Ovary (tissue), 9 donors: ENCODE measurements around the gene RBM41. TPM values are rescaled to one million over a fixed set of nuclear protein-coding genes. Genes with fewer than 3 reads are reported as not detected.

Experiments used
- DNase-seq, 5 donors: peaks; one replicate each; pipeline ENCODE4 v3.0.0-alpha.2; 2019 to 2020
- H3K27ac ChIP-seq, 2 donors: fragments of 200-600 bp; one replicate each; pipeline versions ENCODE4 v1.5.1 to v1.8.0; 2019 to 2022
- H3K27me3 ChIP-seq: fragments of 200-600 bp; one replicate; pipeline ENCODE4 v1.8.0; 2022
- H3K36me3 ChIP-seq: fragments of 200-600 bp; sonication (generic); one replicate; pipeline ENCODE4 v1.5.1; 2019
- H3K4me1 ChIP-seq: one replicate; pipeline ENCODE4 v1.8.1; 2013; ENCODE audit warnings: mild to moderate bottlenecking, moderate library complexity; ENCODE audit not compliant: insufficient read depth
- H3K4me3 ChIP-seq: fragments of 200-600 bp; sonication (generic); one replicate; pipeline ENCODE4 v1.5.1; 2017
- H3K9me3 ChIP-seq, 2 donors: fragments of 200-600 bp in 1 of 2; sonication (generic) in 1 of 2; one replicate each; pipeline versions ENCODE4 v1.5.1 to v1.8.1; 2013 to 2019; ENCODE audit warnings: mild to moderate bottlenecking in 1 of 2, moderate library complexity in 1 of 2
- CTCF ChIP-seq, 3 donors: fragments of 450-650 bp in 2 of 3; fragments of 200-600 bp in 1 of 3; IDR thresholded peaks; one replicate each; pipeline versions ENCODE4 v1.5.1 to v1.8.0; 2016 to 2022; ENCODE audit warnings: antibody characterized with exemption in 3 of 3, mild to moderate bottlenecking in 1 of 3
- EP300 ChIP-seq: sonication (generic); formaldehyde crosslinking; IDR thresholded peaks from one replicate; pipeline ENCODE4 v1.6.1; 2017; ENCODE audit warnings: antibody characterized with exemption
- POLR2A ChIP-seq: fragments of 450-650 bp; IDR thresholded peaks from one replicate; pipeline ENCODE4 v1.6.1; 2017; ENCODE audit warnings: antibody characterized with exemption, mild to moderate bottlenecking, moderate library complexity
- WGBS, 3 donors: extraction: QIAGEN DNeasy Blood & Tissue Kit in 1 of 3; methylation state at CpG; one replicate each; pipeline versions ENCODE4 v1.1.5 to v1.1.7; 2013 to 2017; 5-methylcytosine and 5-hydroxymethylcytosine counted together
- intact Hi-C, 4 donors: fragments of 100-400 bp; cut with DNase I; formaldehyde crosslinking; loops; one replicate each; pipeline versions ENCODE4 v1.11.0 to v1.15.1; 2022 to 2023
- polyA plus RNA-seq, 2 donors: library from polyadenylated mRNA; stranded (reverse); fragments of 200-250 nt in 1 of 2; fragments of 350-450 nt in 1 of 2; fragmentation: Illumina TruSeq in 1 of 2; extraction: RNeasy Lipid Tissue Mini Kit (QIAGEN cat#74804) in 1 of 2; gene quantifications; one replicate each; pipeline ENCODE4 v1.2.3, GENCODE V29; 2013 to 2014
- total RNA-seq, 7 donors: library from RNA; depleted of rRNA in 2 of 7; stranded (reverse); fragments of >200 nt in 2 of 7; fragmentation: NEBNext Ultra II Directional in 3 of 7; extraction: Animal tissue kit (Norgen Biotek cat#: 25700) in 3 of 7; gene quantifications; one replicate each; pipeline versions ENCODE4 v1.1.0 to v1.2.4, GENCODE V29; 2016 to 2023
- donor health status: DM: no; HTN: no; CAD: no; lungs with moderate emphysema.
- donor health status: DM: no; HTN: no; CAD: no.
- donor health status: Bipolar disorder and iron deficiency.
- donor health status: DM: yes; HTN: yes; CAD: no.
- donor health status: DM: no; HTN: no; CAD: no.
- donor health status: DM: yes; HTN: yes; CAD: no.

Gene RBM41
- total and polyA plus RNA-seq, 9 donors = 5.4 to 13.6 (median 12.0) TPM

- no peaks in the 10 kb centered on the region for H3K36me3 ChIP-seq
- no peaks in the 10 kb centered on the region for H3K4me1 ChIP-seq
- no peak for DNase-seq
- intact Hi-C loops = no loop called here
- TF ChIP-seq EP300 = no peak
- no peak for TF ChIP-seq CTCF (IDR thresholded peaks at IDR 0.05)
- no peak for TF ChIP-seq POLR2A
- H3K9me3 ChIP-seq = no peaks in the 10 kb centered on the region
- no peak overlapping the region for H3K4me3 ChIP-seq
- no peak overlapping the region for H3K27ac ChIP-seq
- H3K27me3 ChIP-seq = no peaks in the 10 kb centered on the region
Observed at GRCh38 chrX:107123750-107124149, 5.1 kb upstream of the RBM41 start.

- no peak for DNase-seq
- H3K9me3 ChIP-seq = no peaks in the 10 kb centered on the region
- WGBS, 3 donors = 72 to 84% (median 78%) methylated on average over 1 of the region's 1 CpG
- intact Hi-C loops = no loop called here
- no peaks in the 10 kb centered on the region for H3K4me1 ChIP-seq
- H3K4me3 ChIP-seq = no peak overlapping the region
- no peaks in the 10 kb centered on the region for H3K27me3 ChIP-seq
- TF ChIP-seq EP300 = no peak
- H3K36me3 ChIP-seq = no peaks in the 10 kb centered on the region
- H3K27ac ChIP-seq = no peak overlapping the region
Observed at GRCh38 chrX:107119283-107119682, 661 bp upstream of the RBM41 start.

GRCh38 chrX:107117993-107118321 is 665 bp downstream of the RBM41 start:
- DNase-seq = no peak
- intact Hi-C loops = no loop called here
- Histone ChIP-seq H3K27ac (no peak overlapping the region), H3K4me3 (peak overlapping the region; percentile 69), H3K9me3 (no peaks in the 10 kb centered on the region), H3K36me3 (no peaks in the 10 kb centered on the region), H3K4me1 (no peaks in the 10 kb centered on the region), H3K27me3 (no peaks in the 10 kb centered on the region)
- WGBS, 3 donors = 24 to 34% (median 29%) methylated on average over 8 of the region's 8 CpGs
- no peak for TF ChIP-seq EP300
- no peak for TF ChIP-seq POLR2A
- no peak for TF ChIP-seq CTCF (IDR thresholded peaks at IDR 0.05)

GRCh38 chrX:107107459-107107858 is 11.2 kb downstream of the RBM41 start:
- 82 to 85% (median 84%) methylated on average over 1 of the region's 1 CpG for WGBS, 3 donors
- Histone ChIP-seq H3K4me1 (peaks cover 2% of the 10 kb centered on the region), H3K36me3 (no peaks in the 10 kb centered on the region), H3K27me3 (no peaks in the 10 kb centered on the region), H3K9me3 (no peaks in the 10 kb centered on the region), H3K4me3 (no peak overlapping the region), H3K27ac (no peak overlapping the region)
- DNase-seq = no peak
- intact Hi-C loops = no loop called here
- TF ChIP-seq EP300 = no peak
- no peak for TF ChIP-seq POLR2A
- TF ChIP-seq CTCF (IDR thresholded peaks at IDR 0.05) = no peak

- Histone ChIP-seq H3K4me1 (peaks cover 2% of the 10 kb centered on the region), H3K9me3 (no peaks in the 10 kb centered on the region), H3K4me3 (no peak overlapping the region), H3K27ac (no peak overlapping the region), H3K36me3 (no peaks in the 10 kb centered on the region), H3K27me3 (no peaks in the 10 kb centered on the region)
- intact Hi-C loops = no loop called here
- TF ChIP-seq EP300 (no peak), CTCF (IDR thresholded peaks at IDR 0.05) (no peak), POLR2A (no peak)
- DNase-seq = no peak
- 6 to 15% (median 11%) methylated on average over 1 of the region's 1 CpG for WGBS, 3 donors
Observed at GRCh38 chrX:107102980-107103379, 15.6 kb downstream of the RBM41 start.
